ENCODE measurements around the gene IL10RB.

GRCh38 chr21:33286600-33287456 is 20.7 kb downstream of the IL10RB start:
- TF ChIP-seq, protein P1, sequence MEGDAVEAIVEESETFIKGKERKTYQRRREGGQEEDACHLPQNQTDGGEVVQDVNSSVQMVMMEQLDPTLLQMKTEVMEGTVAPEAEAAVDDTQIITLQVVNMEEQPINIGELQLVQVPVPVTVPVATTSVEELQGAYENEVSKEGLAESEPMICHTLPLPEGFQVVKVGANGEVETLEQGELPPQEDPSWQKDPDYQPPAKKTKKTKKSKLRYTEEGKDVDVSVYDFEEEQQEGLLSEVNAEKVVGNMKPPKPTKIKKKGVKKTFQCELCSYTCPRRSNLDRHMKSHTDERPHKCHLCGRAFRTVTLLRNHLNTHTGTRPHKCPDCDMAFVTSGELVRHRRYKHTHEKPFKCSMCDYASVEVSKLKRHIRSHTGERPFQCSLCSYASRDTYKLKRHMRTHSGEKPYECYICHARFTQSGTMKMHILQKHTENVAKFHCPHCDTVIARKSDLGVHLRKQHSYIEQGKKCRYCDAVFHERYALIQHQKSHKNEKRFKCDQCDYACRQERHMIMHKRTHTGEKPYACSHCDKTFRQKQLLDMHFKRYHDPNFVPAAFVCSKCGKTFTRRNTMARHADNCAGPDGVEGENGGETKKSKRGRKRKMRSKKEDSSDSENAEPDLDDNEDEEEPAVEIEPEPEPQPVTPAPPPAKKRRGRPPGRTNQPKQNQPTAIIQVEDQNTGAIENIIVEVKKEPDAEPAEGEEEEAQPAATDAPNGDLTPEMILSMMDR (IDR thresholded peaks at IDR 0.05; ENCODE audit: poor library complexity): no peak
- TF ChIP-seq EZH2 (IDR thresholded peaks at IDR 0.05; ENCODE audit: borderline replicate concordance): no peak

All from hepatocyte (in vitro differentiated cells).